ENCODE measurements around the gene OOSP1. TPM values are rescaled to one million over a fixed set of nuclear protein-coding genes. Genes with fewer than 3 reads are reported as not detected.

Gene OOSP1
- total and polyA plus RNA-seq, 2 of the 8 experiments (the other 6 are each of a cell fraction or from before 2014, with no cell fraction given) = not detected

DNA sequence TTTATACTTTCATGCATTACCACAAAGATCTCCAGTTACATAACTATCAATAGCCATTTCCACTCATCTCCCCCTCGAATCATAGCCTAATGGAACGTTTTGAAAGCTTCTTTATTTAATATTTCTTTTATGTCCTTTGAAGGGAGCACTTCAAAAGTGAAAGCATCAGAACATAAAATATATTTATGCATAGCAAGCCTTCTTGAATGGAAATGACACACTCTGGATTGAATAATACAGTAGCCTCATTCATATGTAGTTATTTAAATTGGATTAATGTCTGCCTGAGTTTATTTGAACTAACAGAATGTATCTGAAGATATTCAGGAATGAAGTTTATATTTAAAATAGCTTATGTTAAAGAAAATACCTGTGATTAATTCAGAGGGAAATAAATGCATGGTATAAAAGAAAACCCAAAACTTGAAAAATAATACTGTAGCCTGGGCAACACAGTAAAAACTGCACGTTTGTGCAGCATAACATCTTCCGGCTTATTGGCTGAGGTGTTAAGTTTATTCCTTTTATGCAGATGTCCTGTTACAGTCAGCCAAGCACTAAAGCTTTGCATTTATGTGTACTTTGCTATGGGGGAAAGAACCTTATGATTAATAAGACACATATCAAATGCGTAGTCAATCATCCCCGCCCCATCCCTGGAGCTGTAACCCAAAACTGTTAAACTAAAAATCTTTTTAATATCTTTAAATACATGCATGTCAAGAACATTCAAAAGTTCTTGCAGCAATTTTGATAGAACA, 37.7 kb upstream of the OOSP1 start:
- H2BK5ac ChIP-seq (ENCODE audit: low read depth, low read length) = no peak overlapping the region
- no peak overlapping the region for H2BK20ac ChIP-seq (ENCODE audit: low read length)
- H3K79me2 ChIP-seq (ENCODE audit: control insufficient read depth in 1 of 2, insufficient read depth in 2 of 2, low read length in 2 of 2) = no peaks in the 10 kb centered on the region
- no peak overlapping the region for H2AFZ ChIP-seq (ENCODE audit: low read length)
- H2BK120ac ChIP-seq (replicated peaks; ENCODE audit: low read depth, low read length) = no peak overlapping the region
- FAIRE-seq (no peak), DNase-seq (ENCODE audit: low read depth in 1 of 2, low spot score in 2 of 2) (no peak)
- no peak overlapping the region for H3K23ac ChIP-seq (ENCODE audit: insufficient read length)
- no peaks in the 10 kb centered on the region for H3K4me1 ChIP-seq (replicated peaks in 1 of 4; ENCODE audit: control insufficient read depth in 3 of 4, insufficient read depth in 4 of 4, low read length in 3 of 4)
- no peaks in the 10 kb centered on the region for H3K79me1 ChIP-seq (ENCODE audit: low read depth, low read length)
- H4K20me1 ChIP-seq (replicated peaks in 1 of 2; ENCODE audit: control insufficient read depth in 1 of 2, insufficient read depth in 2 of 2, low read length in 2 of 2) = no peaks in the 10 kb centered on the region
- no peak overlapping the region for H3K18ac ChIP-seq (ENCODE audit: extremely low read depth, low read length)
- POLR2A ChIA-PET (ENCODE audit: partially characterized antibody) = interaction anchor here (1.2 kb wide), 1 partner anchor 89 kb away, joined by 3 read pairs; the partner anchor contains the start of gene MRPL16
- no peak overlapping the region for H3K4me3 ChIP-seq (ENCODE audit: extremely low read depth in 1 of 4, insufficient read depth in 2 of 4, low read depth in 3 of 4, low read length in 4 of 4)
- no peak for TF ChIP-seq TEAD4 (IDR thresholded peaks at IDR 0.05; ENCODE audit: low read depth, low read length)
- no peak for TF ChIP-seq HDAC6 (IDR thresholded peaks at IDR 0.05; ENCODE audit: low read depth, low read length)
- no peak for TF ChIP-seq POLR2AphosphoS5 (IDR thresholded peaks at IDR 0.05; ENCODE audit: low read depth, low read length)
- TF ChIP-seq RBBP5 (IDR thresholded peaks at IDR 0.05; ENCODE audit: borderline replicate concordance, low read depth, low read length) = no peak
- TF ChIP-seq EP300 (IDR thresholded peaks at IDR 0.05; ENCODE audit: borderline replicate concordance in 1 of 2, low read depth in 2 of 2, low read length in 2 of 2) = no peak
- no peak for TF ChIP-seq CREB1 (IDR thresholded peaks at IDR 0.05)
- no peak for TF ChIP-seq CEBPB (IDR thresholded peaks at IDR 0.05; ENCODE audit: low read depth, low read length)
- H2AK5ac ChIP-seq (ENCODE audit: low read depth, low read length) = no peak overlapping the region
- no peak overlapping the region for H3K27ac ChIP-seq (ENCODE audit: low read depth, low read length)
- no peak overlapping the region for H3K9ac ChIP-seq (replicated peaks in 1 of 4; ENCODE audit: extremely low read depth in 1 of 4, low read depth in 3 of 4, low read length in 3 of 4)
- no peaks in the 10 kb centered on the region for H3K27me3 ChIP-seq (replicated peaks in 1 of 4; ENCODE audit: control insufficient read depth in 3 of 4, extremely low read depth in 1 of 4, insufficient read depth in 3 of 4, low read length in 3 of 4)
- no peaks in the 10 kb centered on the region for H3K36me3 ChIP-seq (ENCODE audit: control insufficient read depth in 2 of 4, insufficient read depth in 4 of 4, low read length in 3 of 4)
- H2BK12ac ChIP-seq (ENCODE audit: low read depth, low read length) = no peak overlapping the region
- 93% methylated on average over 6 of the region's 6 CpGs; no CpG with 5 or more reads in 1 of the 2 experiments for WGBS, 2 experiments (ENCODE audit: extremely low coverage in 1 of 2, insufficient coverage in 1 of 2, insufficient read length in 1 of 2, insufficient replicate concordance in 2 of 2, low coverage in 1 of 2, low lambda C conversion rate in 2 of 2, missing lambda C conversion rate in 1 of 2)
- H3K23me2 ChIP-seq (ENCODE audit: low read depth, low read length) = no peaks in the 10 kb centered on the region
- H3K4ac ChIP-seq (replicated peaks; ENCODE audit: insufficient read length, low read depth, low read length) = no peak overlapping the region
- no peak overlapping the region for H4K8ac ChIP-seq (ENCODE audit: extremely low read depth, insufficient read depth, low read length)
- H3K4me2 ChIP-seq (ENCODE audit: insufficient read depth in 1 of 2, low read depth in 2 of 2, low read length in 2 of 2) = no peak overlapping the region
- CTCF ChIA-PET (ENCODE audit: partially characterized antibody) = interaction anchor here (0.6 to 2.2 kb wide), 3 partner anchors 9 to 368 kb away, joined by 3 to 9 read pairs (median 3); no protein-coding TSS in a partner anchor
- H4K91ac ChIP-seq (replicated peaks; ENCODE audit: insufficient read length, low read length) = no peak overlapping the region
- H3K56ac ChIP-seq (replicated peaks; ENCODE audit: insufficient read length, low read depth, low read length) = no peak overlapping the region
- H3K14ac ChIP-seq (ENCODE audit: insufficient read length) = no peak overlapping the region
- H4K5ac ChIP-seq (ENCODE audit: insufficient read length, low read depth, low read length) = no peak overlapping the region
- no peak overlapping the region for H2BK15ac ChIP-seq (ENCODE audit: low read length)
- H3K9me3 ChIP-seq (ENCODE audit: insufficient read depth in 2 of 2, low read depth in 1 of 2, low read length in 1 of 2) = no peaks in the 10 kb centered on the region

Measured in H1 (cell line).